SK-N-SH (cell line): ENCODE results near the gene OSBPL6. TPM values are rescaled to one million over a fixed set of nuclear protein-coding genes. Genes with fewer than 3 reads are reported as not detected.

Source experiments
- CTCF ChIA-PET: fragments of 300-600, 350-600 bp; formaldehyde crosslinking; extraction: SDS; loops from one replicate; lab custom pipeline; 2021; lab: Yijun Ruan, JAX
- POLR2A ChIA-PET: fragments of 350-600 bp; sonication (Branson Sonifier 250); formaldehyde crosslinking; extraction: SDS; loops from one replicate; lab custom pipeline; 2020; ENCODE audit warnings: antibody characterized with exemption, inconsistent platforms; lab: Yijun Ruan, JAX
- DNase-seq: peaks from one replicate; pipeline ENCODE4 v3.0.0; 2012
- H2AFZ ChIP-seq: fragments of 200-600 bp; sonication (generic); 2 replicates; pipeline ENCODE4 v1.8.1; 2016; ENCODE audit warnings: antibody characterized with exemption, mild to moderate bottlenecking, low read depth
- H3F3A ChIP-seq: fragments of 200-600 bp; sonication (generic); replicated peaks from 2 replicates; pipeline ENCODE3; 2016; ENCODE audit warnings: antibody characterized with exemption, mild to moderate bottlenecking; ENCODE audit not compliant: insufficient read depth
- H3K27ac ChIP-seq, 2 experiments: fragments of 200-500 bp in 1 of 2; fragments of 200-600 bp in 1 of 2; sonication (Bioruptor generic) in 1 of 2; sonication (generic), shearing (Covaris generic) in 1 of 2; 2 replicates each; pipeline versions ENCODE4 v1.5.1 to v1.6.1; 2014 to 2016; ENCODE audit warnings: low read depth in 2 of 2, inconsistent platforms in 1 of 2, low read length in 1 of 2, mild to moderate bottlenecking in 1 of 2, mixed read lengths in 1 of 2
- H3K27me3 ChIP-seq: fragments of 200-600 bp; sonication (generic), shearing (Covaris generic); 2 replicates; pipeline ENCODE4 v1.6.1; 2016; ENCODE audit warnings: mixed run types; ENCODE audit not compliant: insufficient read depth
- H3K36me3 ChIP-seq, 2 experiments: fragments of 200-500 bp in 1 of 2; fragments of 200-600 bp in 1 of 2; sonication (Bioruptor generic) in 1 of 2; sonication (generic) in 1 of 2; replicated peaks in 1 of 2; 2 replicates each; pipeline versions ENCODE3 to v1.5.1; 2014 to 2016; ENCODE audit warnings: low read length in 1 of 2, mild to moderate bottlenecking in 1 of 2; ENCODE audit not compliant: insufficient read depth in 2 of 2, control insufficient read depth in 1 of 2
- H3K4me1 ChIP-seq, 2 experiments: fragments of 200-500 bp in 1 of 2; fragments of 200-600 bp in 1 of 2; sonication (Bioruptor generic) in 1 of 2; sonication (generic), shearing (Covaris generic) in 1 of 2; 2 replicates each; pipeline versions ENCODE4 v1.5.1 to v1.6.1; 2014 to 2016; ENCODE audit warnings: low read depth in 1 of 2, low read length in 1 of 2, mixed run types in 1 of 2; ENCODE audit not compliant: insufficient read depth in 2 of 2, control insufficient read depth in 1 of 2
- H3K4me2 ChIP-seq: fragments of 200-600 bp; sonication (generic), shearing (Covaris generic); 2 replicates; pipeline ENCODE4 v1.6.1; 2017; ENCODE audit warnings: mixed run types
- H3K4me3 ChIP-seq, 2 experiments: fragments of 200-500 bp in 1 of 2; fragments of 200-600 bp in 1 of 2; sonication (Bioruptor generic) in 1 of 2; sonication (generic), shearing (Covaris generic) in 1 of 2; 2 replicates each; pipeline versions ENCODE4 v1.5.1 to v1.8.1; 2014 to 2016; ENCODE audit warnings: low read depth in 2 of 2, inconsistent platforms in 1 of 2, low read length in 1 of 2, mild to moderate bottlenecking in 1 of 2, mixed read lengths in 1 of 2, moderate library complexity in 1 of 2
- H3K79me2 ChIP-seq: fragments of 200-600 bp; sonication (generic); 2 replicates; pipeline ENCODE4 v1.8.1; 2017; ENCODE audit warnings: mild to moderate bottlenecking; ENCODE audit not compliant: insufficient read depth
- H3K9ac ChIP-seq: fragments of 200-600 bp; sonication (generic); 2 replicates; pipeline ENCODE4 v1.6.1; 2017; ENCODE audit warnings: mixed run types
- H3K9me2 ChIP-seq: fragments of 200-600 bp; sonication (generic); 2 replicates; pipeline ENCODE4 v1.6.1; 2017; ENCODE audit warnings: mixed run types
- H3K9me3 ChIP-seq: fragments of 200-600 bp; sonication (generic); 2 replicates; pipeline ENCODE4 v1.6.1; 2017; ENCODE audit warnings: mixed run types, mild to moderate bottlenecking, moderate library complexity
- H4K20me1 ChIP-seq: fragments of 200-600 bp; sonication (generic); 2 replicates; pipeline ENCODE4 v1.6.1; 2017; ENCODE audit warnings: mild to moderate bottlenecking, mixed run types; ENCODE audit not compliant: insufficient read depth
- ELF1 ChIP-seq: IDR thresholded peaks from 2 replicates; pipeline ENCODE4 v1.4.0; 2012
- EP300 ChIP-seq, 2 experiments: IDR thresholded peaks; 2 replicates each; pipeline versions ENCODE4 v1.4.0 to v1.6.1; 2012; ENCODE audit warnings: borderline replicate concordance in 1 of 2, low read depth in 1 of 2, low read length in 1 of 2
- EZH2phosphoT487 ChIP-seq: fragments of 200-600 bp; sonication (generic); IDR thresholded peaks from 2 replicates; pipeline ENCODE4 v1.6.1; 2017; ENCODE audit warnings: low read depth, mixed run types, mild to moderate bottlenecking, antibody characterized with exemption, moderate library complexity, borderline replicate concordance
- MEF2A ChIP-seq: IDR thresholded peaks from 2 replicates; pipeline ENCODE4 v1.4.0; 2012; ENCODE audit warnings: low read depth, borderline replicate concordance
- NFIC ChIP-seq: IDR thresholded peaks from 2 replicates; pipeline ENCODE4 v1.4.0; 2012; ENCODE audit warnings: borderline replicate concordance
- NRF1 ChIP-seq: IDR thresholded peaks from 2 replicates; pipeline ENCODE4 v1.6.1; 2012; ENCODE audit warnings: low read depth, mild to moderate bottlenecking, low read length
- PBX3 ChIP-seq: IDR thresholded peaks from 2 replicates; pipeline ENCODE4; 2012
- RAD21 ChIP-seq: IDR thresholded peaks from 2 replicates; pipeline ENCODE4 v1.6.1; 2012; ENCODE audit warnings: mild to moderate bottlenecking, low read length
- RCOR1 ChIP-seq: fragments of 150-350 bp; IDR thresholded peaks from 2 replicates; pipeline ENCODE4 v1.6.1; 2017; ENCODE audit warnings: antibody characterized with exemption, low read length
- RXRA ChIP-seq: IDR thresholded peaks from 2 replicates; pipeline ENCODE4 v1.4.0; 2012; ENCODE audit warnings: low read depth, mild to moderate bottlenecking, borderline replicate concordance
- SIN3A ChIP-seq: IDR thresholded peaks from 2 replicates; pipeline ENCODE4 v1.6.1; 2012; ENCODE audit warnings: low read depth, mild to moderate bottlenecking, low read length, moderate library complexity, borderline replicate concordance
- SMC3 ChIP-seq: IDR thresholded peaks from 2 replicates; pipeline ENCODE4 v1.6.1; 2012; ENCODE audit warnings: low read depth, low read length, improper control_type of control experiment
- TAF1 ChIP-seq: IDR thresholded peaks from 2 replicates; pipeline ENCODE4 v1.6.1; 2012; ENCODE audit warnings: low read depth, mild to moderate bottlenecking, low read length, moderate library complexity, borderline replicate concordance
- TCF12 ChIP-seq: IDR thresholded peaks from 2 replicates; pipeline ENCODE4 v1.4.0; 2012
- TEAD4 ChIP-seq: IDR thresholded peaks from 2 replicates; pipeline ENCODE4 v1.4.0; 2012; ENCODE audit warnings: mild to moderate bottlenecking, borderline replicate concordance; ENCODE audit not compliant: insufficient read depth
- USF2 ChIP-seq: fragments of 150-350 bp; IDR thresholded peaks from 2 replicates; pipeline ENCODE4 v1.6.1; 2017; ENCODE audit warnings: antibody characterized with exemption, low read length, low read depth, borderline replicate concordance
- WGBS: methylation state at CpG from one replicate; pipeline ENCODE4 v1.1.6; 2017; ENCODE audit warnings: low lambda C conversion rate; 5-methylcytosine and 5-hydroxymethylcytosine counted together
- polyA plus RNA-seq, 3 experiments: library from polyadenylated mRNA; depleted of rRNA; stranded (reverse); fragments of >200 nt; gene quantifications; 2 replicates each; pipeline ENCODE4 v1.2.3, GENCODE V29; 2012
- TF ChIP-seq, protein P1 (sequence below): IDR thresholded peaks from 2 replicates; pipeline ENCODE4 v1.4.0; 2012; ENCODE audit warnings: low read depth, borderline replicate concordance
- TF ChIP-seq, protein P2 (sequence below): IDR thresholded peaks from 2 replicates; pipeline ENCODE4 v1.4.0; 2012; ENCODE audit warnings: low read depth
- TF ChIP-seq, protein P3 (sequence below): IDR thresholded peaks from 2 replicates; pipeline ENCODE4 v1.6.1; 2012; ENCODE audit warnings: mild to moderate bottlenecking, low read depth, low read length, moderate library complexity

OSBPL6 gene
- polyA plus RNA-seq, 1 of the 3 experiments (the other 2 are of a cell fraction): 2.7 TPM

GRCh38 chr2:178365116-178365515 is 170.8 kb downstream of the OSBPL6 start:
- WGBS: 97% methylated on average over 2 of the region's 2 CpGs

DNA sequence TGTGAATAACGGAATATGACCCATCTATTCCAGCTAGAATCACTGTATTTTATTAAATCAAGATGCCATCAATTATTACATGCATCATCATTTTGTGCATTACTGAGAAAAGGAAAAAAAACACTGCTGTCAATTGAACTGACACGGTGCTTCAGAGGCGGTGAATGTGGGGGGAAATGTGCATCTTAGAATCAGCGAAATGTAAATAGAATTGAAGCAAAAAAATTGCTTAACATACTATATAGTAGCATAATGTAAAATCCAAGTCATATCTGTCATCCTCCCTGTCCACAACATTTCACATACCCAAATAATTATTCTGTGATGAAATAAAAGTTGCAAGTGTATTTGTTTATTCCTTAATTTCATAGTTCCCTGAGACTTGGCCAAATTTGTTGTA is 172.1 kb downstream of the OSBPL6 start:
- CTCF ChIA-PET: no interaction called here
- Histone ChIP-seq H2AFZ (no peak overlapping the region), H3K27me3 (no peaks in the 10 kb centered on the region), H3K9me2 (no peaks in the 10 kb centered on the region), H3K27ac (no peak overlapping the region), H3K9me3 (no peaks in the 10 kb centered on the region), H3F3A (no peaks in the 10 kb centered on the region), H3K9ac (no peak overlapping the region), H3K79me2 (no peaks in the 10 kb centered on the region), H3K4me3 (no peak overlapping the region), H4K20me1 (no peaks in the 10 kb centered on the region), H3K4me1 (no peaks in the 10 kb centered on the region), H3K36me3 (peaks cover 0 to 4% of the 10 kb centered on the region in 2 experiments), H3K4me2 (no peak overlapping the region)
- TF ChIP-seq RAD21 (no peak), ELF1 (no peak), NRF1 (no peak), RXRA (no peak), USF2 (no peak), TEAD4 (no peak), SMC3 (no peak), TAF1 (no peak), NFIC (no peak), PBX3 (no peak), SIN3A (no peak), TCF12 (no peak), EZH2phosphoT487 (no peak), EP300 (IDR thresholded peaks at IDR 0.05; ENCODE audit: borderline replicate concordance in 1 of 2, low read depth in 1 of 2, low read length in 1 of 2) (no peak)
- TF ChIP-seq, protein P1, sequence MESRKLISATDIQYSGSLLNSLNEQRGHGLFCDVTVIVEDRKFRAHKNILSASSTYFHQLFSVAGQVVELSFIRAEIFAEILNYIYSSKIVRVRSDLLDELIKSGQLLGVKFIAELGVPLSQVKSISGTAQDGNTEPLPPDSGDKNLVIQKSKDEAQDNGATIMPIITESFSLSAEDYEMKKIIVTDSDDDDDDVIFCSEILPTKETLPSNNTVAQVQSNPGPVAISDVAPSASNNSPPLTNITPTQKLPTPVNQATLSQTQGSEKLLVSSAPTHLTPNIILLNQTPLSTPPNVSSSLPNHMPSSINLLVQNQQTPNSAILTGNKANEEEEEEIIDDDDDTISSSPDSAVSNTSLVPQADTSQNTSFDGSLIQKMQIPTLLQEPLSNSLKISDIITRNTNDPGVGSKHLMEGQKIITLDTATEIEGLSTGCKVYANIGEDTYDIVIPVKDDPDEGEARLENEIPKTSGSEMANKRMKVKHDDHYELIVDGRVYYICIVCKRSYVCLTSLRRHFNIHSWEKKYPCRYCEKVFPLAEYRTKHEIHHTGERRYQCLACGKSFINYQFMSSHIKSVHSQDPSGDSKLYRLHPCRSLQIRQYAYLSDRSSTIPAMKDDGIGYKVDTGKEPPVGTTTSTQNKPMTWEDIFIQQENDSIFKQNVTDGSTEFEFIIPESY: no peak
- TF ChIP-seq, protein P2, sequence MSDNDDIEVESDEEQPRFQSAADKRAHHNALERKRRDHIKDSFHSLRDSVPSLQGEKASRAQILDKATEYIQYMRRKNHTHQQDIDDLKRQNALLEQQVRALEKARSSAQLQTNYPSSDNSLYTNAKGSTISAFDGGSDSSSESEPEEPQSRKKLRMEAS: no peak
- TF ChIP-seq, protein P3, sequence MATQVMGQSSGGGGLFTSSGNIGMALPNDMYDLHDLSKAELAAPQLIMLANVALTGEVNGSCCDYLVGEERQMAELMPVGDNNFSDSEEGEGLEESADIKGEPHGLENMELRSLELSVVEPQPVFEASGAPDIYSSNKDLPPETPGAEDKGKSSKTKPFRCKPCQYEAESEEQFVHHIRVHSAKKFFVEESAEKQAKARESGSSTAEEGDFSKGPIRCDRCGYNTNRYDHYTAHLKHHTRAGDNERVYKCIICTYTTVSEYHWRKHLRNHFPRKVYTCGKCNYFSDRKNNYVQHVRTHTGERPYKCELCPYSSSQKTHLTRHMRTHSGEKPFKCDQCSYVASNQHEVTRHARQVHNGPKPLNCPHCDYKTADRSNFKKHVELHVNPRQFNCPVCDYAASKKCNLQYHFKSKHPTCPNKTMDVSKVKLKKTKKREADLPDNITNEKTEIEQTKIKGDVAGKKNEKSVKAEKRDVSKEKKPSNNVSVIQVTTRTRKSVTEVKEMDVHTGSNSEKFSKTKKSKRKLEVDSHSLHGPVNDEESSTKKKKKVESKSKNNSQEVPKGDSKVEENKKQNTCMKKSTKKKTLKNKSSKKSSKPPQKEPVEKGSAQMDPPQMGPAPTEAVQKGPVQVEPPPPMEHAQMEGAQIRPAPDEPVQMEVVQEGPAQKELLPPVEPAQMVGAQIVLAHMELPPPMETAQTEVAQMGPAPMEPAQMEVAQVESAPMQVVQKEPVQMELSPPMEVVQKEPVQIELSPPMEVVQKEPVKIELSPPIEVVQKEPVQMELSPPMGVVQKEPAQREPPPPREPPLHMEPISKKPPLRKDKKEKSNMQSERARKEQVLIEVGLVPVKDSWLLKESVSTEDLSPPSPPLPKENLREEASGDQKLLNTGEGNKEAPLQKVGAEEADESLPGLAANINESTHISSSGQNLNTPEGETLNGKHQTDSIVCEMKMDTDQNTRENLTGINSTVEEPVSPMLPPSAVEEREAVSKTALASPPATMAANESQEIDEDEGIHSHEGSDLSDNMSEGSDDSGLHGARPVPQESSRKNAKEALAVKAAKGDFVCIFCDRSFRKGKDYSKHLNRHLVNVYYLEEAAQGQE: no peak
- POLR2A ChIA-PET: no interaction called here
- WGBS: 84% methylated on average over 4 of the region's 4 CpGs
- DNase-seq: no peak

More at GRCh38 chr2:178365116-178365515, 170.8 kb downstream of the OSBPL6 start:
- Histone ChIP-seq H3K27ac (no peak overlapping the region), H3K9me3 (no peaks in the 10 kb centered on the region), H3K27me3 (no peaks in the 10 kb centered on the region), H2AFZ (no peak overlapping the region), H3K36me3 (peaks cover 0 to 4% of the 10 kb centered on the region in 2 experiments), H3K9ac (no peak overlapping the region), H4K20me1 (no peaks in the 10 kb centered on the region), H3F3A (no peaks in the 10 kb centered on the region), H3K79me2 (no peaks in the 10 kb centered on the region), H3K9me2 (no peaks in the 10 kb centered on the region), H3K4me3 (no peak overlapping the region), H3K4me1 (no peaks in the 10 kb centered on the region), H3K4me2 (no peak overlapping the region)
- no peak for DNase-seq
- POLR2A ChIA-PET: no interaction called here
- TF ChIP-seq MEF2A (no peak), RCOR1 (no peak)
- CTCF ChIA-PET: no interaction called here
